GM19351 (cell line): Measurements from ENCODE around the gene TTF2.

Experiments used
- ATAC-seq: cut with Tn5 transposase; IDR thresholded peaks from one replicate; pipeline ENCODE4 v1.9.1; 2021; ENCODE audit warnings: mild to moderate bottlenecking, moderate library complexity; ENCODE audit not compliant: unreplicated experiment

Gene TTF2

DNA sequence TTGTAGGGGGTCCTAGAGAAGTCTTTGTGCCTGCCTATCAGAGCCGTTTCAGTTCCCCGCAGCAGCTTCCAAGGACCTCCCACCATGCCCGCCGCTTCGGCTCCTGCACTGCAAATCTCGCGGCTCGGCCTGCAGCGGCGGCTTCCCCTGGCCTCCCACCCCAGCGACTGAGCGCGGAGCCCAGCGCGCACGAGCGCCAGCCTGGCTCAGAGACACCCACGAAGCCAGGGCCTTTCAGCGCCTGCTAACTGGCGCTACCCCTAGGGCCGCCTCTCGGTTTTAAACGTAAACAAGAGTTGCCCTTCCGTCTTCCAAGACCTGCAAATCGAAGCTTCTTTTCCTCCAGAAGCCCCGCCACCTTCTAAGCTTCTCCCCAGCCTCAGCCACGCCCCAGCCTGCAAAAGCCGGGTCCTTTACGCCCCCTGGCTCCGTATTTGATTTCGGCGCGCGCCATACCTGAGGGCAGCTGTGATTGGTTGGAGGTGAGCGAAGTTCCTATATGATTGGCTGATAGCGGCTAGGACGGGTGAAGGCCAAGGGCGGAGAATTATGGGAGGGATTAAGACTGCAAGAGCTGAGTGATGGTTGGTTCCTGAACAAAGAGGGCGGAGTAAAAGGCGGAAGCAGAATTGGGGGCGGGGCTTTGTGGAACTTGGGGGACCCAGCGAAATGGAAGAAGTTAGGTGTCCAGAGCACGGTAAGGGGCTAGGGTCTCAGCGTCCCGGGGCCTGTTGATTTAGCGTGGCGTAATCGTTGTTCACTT, at the start of gene TTF2:
Gene TTF2, plus strand, starts transcription at position 649 of the 763 bp plus-strand sequence. Its CDS starts 21 bp downstream, at position 670.
- peak; percentile 92 for ATAC-seq

DNA sequence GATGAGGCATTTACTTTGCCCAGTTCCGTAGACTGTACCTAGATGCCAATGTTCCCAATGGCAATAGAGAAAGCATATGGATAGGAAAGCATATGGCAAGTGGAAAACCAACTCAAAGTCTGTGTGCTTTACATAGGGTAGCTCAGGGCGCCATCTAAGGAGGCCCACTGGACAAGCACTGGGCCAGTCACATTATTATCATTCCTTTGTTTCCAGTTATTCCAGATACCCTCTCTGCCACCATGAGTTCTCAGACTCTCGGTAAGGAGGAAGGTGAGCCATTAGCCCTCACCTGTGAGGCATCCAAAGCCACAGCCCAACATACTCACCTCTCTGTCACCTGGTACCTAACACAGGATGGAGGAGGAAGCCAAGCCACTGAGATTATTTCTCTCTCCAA, 48.8 kb upstream of the TTF2 start:
- ATAC-seq = no peak

DNA sequence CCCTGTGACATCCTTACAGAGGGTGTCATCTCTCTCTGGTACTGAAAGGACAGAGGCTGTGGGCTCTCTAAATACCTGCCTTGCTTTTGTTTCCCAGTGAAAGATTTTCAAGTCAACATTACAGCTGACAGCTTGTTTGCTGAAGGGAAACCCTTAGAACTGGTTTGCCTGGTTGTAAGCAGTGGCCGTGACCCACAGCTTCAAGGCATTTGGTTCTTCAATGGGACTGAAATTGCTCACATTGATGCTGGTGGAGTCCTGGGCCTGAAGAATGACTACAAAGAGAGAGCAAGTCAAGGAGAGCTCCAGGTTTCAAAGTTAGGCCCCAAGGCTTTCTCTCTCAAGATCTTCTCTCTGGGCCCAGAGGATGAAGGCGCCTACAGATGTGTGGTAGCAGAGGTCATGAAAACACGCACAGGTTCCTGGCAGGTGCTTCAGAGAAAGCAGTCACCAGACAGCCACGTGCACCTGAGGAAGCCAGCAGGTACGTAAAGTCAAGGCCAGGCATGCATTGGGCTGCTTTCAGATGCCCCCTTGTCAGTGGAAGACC, 46.7 kb upstream of the TTF2 start:
- ATAC-seq = no peak

DNA sequence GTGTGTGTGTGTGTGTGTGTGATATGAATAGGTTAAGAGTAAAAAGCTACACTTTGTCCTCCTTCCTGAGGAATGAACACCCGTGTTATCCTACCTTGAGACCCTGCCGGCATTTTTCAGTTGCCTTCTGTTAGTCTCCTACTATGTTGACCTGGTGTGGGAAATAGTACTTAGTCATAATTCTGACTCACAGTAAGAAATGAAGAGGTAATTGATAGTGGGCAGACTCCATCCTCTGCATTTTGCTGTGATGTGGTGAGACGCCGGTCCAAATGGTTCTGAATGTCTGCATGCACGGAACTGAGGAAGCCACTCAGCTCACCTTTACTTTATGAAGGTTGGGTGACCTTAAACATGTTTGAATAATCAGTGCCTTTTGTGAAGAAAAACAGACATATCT, 45.9 kb upstream of the TTF2 start:
- no peak for ATAC-seq

DNA sequence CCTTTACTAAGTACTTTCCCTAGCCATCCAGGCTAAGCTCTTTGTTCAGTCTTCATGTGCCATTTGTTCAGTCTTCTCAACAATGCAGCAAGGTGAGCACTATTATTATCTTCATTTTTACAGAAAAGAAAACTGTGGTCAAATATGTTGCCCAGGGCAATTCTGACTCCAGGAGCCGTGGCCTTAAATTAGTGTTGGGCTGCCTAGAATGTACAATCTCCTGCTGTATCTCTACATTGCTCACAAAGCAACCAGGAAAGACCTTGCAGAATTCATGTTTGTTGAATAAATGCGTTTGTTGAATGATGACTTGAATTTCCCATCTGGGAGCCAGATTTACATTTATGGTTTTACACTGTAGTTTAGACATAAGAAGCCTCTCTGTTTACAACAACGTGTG, 44.4 kb upstream of the TTF2 start:
- ATAC-seq = no peak

DNA sequence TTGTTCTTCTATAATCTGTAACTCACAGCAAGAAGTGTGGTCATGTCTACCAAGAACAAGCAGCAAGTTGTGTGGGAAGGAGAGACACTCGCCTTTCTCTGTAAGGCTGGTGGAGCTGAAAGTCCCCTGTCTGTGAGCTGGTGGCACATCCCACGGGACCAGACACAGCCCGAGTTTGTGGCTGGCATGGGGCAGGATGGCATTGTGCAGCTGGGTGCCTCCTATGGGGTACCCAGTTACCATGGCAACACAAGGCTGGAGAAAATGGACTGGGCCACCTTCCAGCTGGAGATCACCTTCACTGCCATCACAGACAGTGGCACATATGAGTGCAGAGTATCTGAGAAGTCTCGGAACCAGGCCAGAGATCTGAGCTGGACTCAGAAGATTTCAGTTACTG, 43.1 kb upstream of the TTF2 start:
- ATAC-seq = peak; percentile 16

DNA sequence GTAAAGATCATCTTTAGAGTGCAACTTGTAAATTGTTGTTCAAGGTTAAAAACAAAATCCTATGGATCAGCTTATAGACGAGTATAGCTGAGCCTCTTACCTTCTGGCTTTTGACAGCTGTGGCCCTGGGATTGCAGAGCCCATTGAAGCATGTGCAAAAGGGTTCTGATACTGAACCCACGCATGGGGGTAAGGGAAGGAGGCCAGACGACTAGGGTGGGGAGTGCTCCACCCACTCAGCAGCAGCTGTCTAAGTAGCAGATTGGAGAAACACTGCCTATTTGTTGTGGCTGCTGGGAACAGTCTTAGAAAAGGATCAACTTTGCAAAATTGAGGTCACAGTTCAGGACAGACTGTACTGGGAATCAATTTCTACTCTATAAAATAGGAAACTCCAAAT, 42.5 kb upstream of the TTF2 start:
- ATAC-seq = peak; percentile 92

DNA sequence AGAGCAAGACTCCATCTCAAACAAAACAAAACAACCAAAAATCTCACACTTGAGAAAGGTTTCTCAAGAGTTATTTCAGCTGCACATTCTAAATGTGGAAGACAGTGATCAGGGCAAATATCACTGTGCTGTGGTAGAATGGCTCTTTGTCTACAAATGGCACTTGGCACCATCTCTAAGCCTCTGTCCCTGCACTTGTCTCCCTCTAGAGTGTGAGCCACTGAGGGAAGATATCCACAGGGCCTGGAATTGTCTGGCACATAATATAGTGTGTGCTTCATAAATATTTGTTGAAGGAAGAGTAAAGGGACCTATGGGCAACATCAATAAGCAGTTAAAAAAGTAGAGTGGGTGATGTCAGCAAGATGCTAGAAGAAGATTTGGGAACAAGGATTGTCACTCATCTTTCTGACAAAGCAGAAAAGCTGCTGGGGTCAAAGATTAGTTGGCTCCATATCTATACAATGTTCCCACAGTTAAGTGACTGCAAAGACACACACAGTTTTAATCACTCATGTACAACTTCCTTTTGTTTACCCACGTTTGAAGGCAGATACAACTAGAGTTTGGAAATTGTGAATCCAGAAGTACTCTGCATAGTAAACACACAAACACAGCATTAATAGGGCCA, 39.5 kb upstream of the TTF2 start:
- no peak for ATAC-seq

DNA sequence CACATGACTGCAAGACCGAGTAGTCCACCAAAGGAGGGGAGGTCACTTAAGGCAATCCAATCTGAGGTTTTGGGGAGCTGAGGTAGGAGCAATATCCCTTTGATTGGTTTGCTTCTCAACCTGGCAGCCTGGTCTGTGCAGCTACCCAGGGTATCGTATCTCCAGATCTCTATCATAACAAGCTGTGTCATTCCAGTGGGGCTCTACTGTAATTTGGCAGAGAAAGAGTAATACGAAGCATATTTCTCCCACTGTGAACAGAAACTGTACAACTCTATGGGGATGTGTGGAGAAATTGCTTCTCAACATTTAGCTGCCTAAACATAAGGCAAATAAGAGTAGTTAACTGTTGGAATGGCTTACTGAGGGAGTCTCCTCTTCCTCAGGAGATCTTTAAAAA, 38.0 kb upstream of the TTF2 start:
- ATAC-seq = no peak

DNA sequence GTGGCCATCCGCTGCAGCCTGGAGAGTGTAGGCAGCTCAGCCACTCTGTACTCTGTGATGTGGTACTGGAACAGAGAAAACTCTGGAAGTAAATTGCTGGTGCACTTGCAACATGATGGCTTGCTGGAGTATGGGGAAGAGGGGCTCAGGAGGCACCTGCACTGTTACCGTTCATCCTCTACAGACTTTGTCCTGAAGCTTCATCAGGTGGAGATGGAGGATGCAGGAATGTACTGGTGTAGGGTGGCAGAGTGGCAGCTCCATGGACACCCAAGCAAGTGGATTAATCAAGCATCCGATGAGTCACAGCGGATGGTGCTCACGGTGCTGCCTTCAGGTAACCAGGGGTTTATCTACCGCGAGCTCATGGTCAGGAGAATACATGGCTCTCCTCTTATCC, 34.6 kb upstream of the TTF2 start:
- no peak for ATAC-seq

DNA sequence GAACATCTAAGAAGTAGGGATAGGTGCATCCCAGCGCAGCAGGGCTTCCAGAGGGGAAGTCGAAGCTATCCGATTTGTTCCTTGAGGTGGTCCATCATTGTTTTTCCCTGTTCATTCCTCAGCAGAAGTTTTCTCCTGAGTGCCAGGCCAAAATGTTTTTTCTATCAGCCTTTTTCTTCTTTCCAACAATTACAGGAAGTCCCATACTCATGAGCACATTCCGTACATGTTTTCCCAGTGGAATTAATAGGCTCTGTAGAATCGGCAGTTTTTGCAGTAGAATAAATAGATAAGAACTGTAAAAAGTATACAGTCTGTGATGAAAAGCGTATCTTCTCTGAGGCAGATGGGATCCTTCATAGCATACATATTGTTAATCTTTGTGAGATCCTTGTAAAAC, 33.8 kb upstream of the TTF2 start:
- ATAC-seq = no peak

DNA sequence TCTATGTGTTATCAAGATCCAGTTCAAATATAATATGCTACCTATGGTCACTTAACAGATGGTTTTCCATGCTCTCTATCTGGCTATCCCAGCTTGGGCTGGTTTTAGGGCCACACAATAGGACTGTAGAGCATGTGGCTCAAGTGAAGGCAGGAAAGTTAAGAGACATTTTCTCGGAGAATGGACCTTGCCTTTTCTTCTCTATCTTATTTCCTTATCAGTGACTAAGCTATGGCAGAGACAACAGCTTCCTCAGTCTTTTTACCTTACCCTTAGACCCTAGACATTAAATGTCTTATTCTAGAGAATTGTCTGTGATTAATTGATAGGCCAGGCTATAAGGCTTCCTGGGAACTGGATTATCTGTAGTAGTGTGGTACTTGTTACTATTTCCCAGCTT, 30.4 kb upstream of the TTF2 start:
- ATAC-seq = no peak

DNA sequence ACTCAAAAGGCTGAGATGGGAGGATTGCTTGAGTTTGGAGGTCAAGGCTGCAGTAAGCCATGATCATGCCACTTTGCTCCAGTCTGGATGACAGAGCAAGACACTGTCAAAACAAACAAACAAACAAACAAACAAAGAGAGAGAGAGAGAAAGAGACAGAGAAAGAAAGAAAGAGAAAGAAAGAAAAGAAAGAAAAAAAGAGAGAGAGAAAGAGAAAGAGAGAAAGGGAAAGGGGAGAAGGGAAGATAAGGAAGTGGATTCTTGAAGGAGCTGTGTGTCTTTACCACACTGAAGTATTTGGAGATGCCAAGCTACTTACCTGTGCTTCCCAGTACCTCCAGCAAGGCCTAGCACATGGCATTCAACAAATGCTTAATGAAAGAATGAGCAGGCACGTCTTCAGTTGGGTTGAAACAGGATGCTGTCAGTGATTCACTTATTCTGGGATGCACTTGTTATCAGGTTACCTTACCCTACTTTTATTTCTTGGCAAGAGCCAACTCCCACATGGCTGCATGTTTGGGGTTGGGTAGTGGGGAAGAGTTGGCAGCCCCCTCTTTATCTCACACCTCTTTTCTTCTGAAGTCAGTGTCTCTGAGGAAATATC, 29.8 kb upstream of the TTF2 start:
- no peak for ATAC-seq

DNA sequence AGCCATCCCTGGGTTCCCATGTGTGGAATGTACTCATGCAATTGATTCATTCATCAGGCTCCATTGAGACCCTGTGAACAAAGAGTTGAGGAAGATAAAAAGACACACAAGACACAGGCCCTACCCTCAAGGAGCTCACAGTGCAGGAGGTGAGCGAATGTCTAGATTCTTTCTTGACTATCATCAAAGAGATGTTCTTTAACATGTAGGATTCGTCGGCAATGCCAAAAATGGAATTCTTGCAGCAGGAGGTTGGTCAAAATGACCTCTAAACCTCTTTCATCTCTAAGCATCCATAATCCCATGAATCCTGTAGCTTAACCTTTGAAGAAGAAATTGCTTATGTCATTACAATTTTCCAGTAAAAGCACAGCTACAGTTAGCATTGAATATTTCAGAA, 27.9 kb upstream of the TTF2 start:
- no peak for ATAC-seq

DNA sequence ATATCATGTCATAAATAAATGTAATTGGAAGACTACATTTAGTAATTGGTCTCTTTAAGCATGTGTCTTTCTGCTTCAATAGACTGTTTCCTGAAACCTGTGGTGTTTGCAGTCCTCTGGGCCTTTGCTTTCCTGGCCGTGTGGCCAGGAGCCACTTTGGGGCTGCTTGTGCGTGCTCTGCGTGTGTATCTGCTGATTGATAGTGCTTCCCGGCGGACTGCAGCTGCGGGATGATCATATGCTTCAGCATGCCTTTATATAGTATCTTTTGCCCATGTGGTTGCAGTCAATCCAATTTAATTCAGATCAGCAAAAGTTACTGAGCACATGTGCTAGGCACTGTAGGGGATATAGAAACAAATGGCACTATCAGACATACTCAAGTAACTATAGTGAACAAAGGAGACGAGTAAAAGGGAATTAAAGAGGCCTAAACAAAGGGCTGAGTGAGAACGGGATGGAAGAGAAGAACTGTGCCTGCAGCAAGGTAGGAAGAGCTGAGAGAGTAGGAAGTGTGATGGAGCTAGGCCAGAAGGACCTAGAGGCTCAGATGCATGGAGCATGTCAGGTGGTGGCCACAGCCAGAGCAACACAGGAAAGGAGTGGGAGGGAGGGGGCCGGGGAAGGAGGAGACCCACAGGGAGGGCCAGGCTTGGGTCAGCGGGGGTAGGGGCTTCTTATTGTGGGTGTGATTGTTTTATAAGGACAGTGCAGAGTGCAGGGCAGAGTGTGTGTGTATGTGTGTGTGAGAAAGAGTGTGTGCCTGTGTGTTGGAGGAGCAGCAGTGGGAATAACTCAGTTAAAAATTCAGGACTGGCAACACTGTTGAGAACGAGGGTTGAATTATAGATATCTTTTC, 27.2 kb upstream of the TTF2 start:
- ATAC-seq = no peak

DNA sequence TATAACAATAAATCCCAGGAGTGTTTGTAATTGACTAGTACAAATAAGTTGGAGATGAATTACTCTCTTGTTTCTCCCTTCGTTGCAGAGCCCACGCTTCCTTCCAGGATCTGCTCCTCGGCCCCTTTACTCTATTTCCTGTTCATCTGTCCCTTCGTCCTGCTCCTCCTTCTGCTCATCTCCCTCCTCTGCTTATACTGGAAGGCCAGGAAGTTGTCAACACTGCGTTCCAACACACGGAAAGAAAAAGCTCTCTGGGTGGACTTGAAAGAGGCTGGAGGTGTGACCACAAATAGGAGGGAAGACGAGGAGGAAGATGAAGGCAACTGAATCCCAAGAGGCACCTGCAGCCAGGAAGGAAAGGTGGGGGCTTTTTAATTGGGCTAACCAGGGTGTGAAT, 26.4 kb upstream of the TTF2 start:
- no peak for ATAC-seq

DNA sequence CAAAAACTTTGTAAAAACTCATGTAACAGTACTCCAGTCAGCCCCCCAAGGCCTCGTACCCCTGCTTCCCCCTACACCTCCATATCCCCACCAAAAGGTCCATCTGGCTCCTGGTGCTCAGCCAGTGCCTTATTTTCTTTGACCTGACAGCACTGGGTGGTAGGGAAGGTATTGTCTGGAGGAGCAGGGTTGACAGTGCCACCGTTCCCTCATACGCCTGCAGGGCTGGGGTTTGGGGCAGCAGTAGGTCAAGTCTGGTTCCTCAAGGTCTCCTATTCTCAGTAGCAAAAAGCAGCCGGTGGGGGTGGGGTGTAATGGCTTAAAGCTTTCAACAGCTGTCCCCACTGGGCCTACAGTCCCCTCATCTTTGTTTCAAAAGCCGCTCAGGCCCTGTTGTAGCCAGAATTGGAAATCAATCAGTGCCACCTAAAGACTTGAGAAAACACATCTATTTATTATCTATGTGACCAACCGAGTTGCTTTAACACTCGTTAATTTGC, 25.3 kb upstream of the TTF2 start:
- ATAC-seq = no peak

DNA sequence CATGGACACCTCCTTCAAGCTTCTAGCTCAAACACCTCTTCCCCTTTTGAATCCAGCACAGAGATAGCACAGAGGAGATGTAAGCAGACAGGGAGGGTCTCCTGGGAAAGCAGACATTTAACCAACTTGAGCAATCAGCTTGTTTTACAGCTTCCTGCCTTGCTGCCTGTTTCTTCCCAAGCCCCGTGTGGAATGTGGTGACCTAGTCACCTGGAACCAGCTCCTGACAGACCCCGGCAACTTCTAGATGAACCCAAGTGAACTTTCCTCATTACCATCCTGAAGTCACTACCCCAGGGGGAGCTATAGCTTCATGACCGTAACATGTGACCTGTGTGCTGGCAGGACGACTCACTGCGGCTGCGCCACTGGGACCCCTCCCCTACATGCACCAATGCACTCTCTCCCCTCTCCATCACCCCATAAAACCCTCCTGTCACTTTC, 24.1 kb upstream of the TTF2 start:
- ATAC-seq = no peak

DNA sequence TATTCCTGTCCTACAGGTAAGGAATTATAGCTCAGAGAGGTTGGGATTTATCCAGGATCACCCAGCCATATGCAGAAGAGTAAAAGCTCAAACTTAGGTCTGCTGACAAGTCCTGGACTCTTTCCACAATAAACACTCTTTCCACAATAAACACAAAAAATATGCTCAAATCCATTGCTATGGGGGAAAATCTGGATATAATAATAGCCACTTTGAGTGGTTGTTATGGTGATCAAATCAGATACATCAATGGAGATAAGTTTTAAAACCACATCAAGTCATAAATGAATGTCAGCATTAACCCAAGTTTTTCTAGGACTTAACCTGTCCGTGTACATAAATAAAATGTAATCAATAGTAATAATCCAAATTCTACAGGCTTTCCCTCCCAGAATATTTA, 22.3 kb upstream of the TTF2 start:
- ATAC-seq = no peak

DNA sequence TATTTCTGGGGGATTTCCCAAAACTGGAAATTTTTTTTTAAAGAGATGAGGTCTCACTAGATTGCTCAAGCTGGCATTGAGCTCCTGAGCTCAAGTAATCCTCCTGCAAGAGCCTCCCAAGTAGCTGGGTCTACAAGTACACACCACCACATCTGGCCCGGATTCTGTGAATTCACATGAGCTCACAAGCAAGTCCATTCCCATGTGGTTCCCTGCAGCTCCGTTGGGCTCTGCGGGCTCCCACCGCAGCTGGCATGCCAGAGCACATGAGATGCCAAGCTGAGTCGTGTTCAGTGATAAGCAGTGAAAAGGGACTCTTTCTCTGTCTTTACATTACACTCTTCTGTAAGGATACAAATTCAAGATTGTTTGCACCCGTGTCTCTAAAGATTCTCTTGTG, 21.9 kb upstream of the TTF2 start:
- ATAC-seq = no peak

DNA sequence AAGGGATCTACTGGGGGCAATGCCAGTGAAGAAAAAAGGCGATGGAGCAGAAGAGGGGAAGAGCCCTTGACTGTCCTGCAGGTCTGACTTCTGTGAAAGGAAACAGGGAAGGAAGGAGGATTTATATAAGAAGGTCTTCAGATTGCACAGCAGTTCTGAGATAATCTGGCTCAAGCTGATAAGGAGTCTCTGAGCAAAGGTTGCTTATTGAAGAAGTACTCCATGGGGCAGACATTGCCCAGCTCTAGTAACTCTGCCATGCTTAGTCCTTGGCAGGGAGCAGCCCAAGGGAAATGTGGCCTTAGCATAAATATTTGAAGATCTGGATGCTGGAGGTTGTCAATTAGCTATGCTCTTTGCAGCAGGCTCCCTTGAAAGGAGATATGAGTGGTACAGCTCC, 15.9 kb upstream of the TTF2 start:
- ATAC-seq = no peak
